Rectal smooth muscle tissue (tissue), 1 donor: Measurements from ENCODE around the gene ENPP1.

Experiments
- H3K27ac ChIP-seq: one replicate; pipeline ENCODE4 v1.7.0; 2013; ENCODE audit warnings: low read depth, low read length, inconsistent platforms
- H3K27me3 ChIP-seq: one replicate; pipeline ENCODE4 v1.7.0; 2013; ENCODE audit warnings: low read length; ENCODE audit not compliant: control insufficient read depth, insufficient read depth
- H3K36me3 ChIP-seq: one replicate; pipeline ENCODE4 v1.7.0; 2013; ENCODE audit warnings: low read length; ENCODE audit not compliant: control insufficient read depth, insufficient read depth
- H3K4me1 ChIP-seq: one replicate; pipeline ENCODE4 v1.7.0; 2013; ENCODE audit warnings: low read length; ENCODE audit not compliant: control insufficient read depth, insufficient read depth
- H3K4me3 ChIP-seq: one replicate; pipeline ENCODE4 v1.7.0; 2013; ENCODE audit warnings: low read length
- H3K9ac ChIP-seq: one replicate; pipeline ENCODE4 v1.7.0; 2013; ENCODE audit warnings: low read length

ENPP1 gene

DNA sequence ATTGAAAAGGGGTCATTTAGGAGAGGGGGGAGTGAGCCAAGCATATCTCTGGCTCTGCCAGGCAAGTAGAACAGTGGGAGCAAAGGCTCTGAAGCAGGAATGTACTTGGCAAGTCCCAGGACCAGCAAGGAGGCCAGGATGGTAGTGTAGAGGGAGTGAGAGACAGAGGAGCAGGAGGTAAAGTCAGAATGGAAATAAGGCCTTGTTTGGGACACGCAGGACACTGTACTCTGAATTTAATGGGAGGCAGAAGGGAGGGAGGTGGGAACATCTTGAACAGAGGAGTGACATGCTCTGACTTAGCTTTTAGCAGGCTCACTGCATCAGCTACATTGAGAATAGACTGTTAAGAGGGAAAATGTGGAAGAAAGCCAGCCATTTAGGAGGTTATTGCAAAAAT is 37.0 kb upstream of the ENPP1 start:
- no peaks in the 10 kb centered on the region for H3K27me3 ChIP-seq
- no peaks in the 10 kb centered on the region for H3K4me1 ChIP-seq
- H3K4me3 ChIP-seq: no peak overlapping the region
- no peak overlapping the region for H3K9ac ChIP-seq
- no peaks in the 10 kb centered on the region for H3K36me3 ChIP-seq
- no peak overlapping the region for H3K27ac ChIP-seq

DNA sequence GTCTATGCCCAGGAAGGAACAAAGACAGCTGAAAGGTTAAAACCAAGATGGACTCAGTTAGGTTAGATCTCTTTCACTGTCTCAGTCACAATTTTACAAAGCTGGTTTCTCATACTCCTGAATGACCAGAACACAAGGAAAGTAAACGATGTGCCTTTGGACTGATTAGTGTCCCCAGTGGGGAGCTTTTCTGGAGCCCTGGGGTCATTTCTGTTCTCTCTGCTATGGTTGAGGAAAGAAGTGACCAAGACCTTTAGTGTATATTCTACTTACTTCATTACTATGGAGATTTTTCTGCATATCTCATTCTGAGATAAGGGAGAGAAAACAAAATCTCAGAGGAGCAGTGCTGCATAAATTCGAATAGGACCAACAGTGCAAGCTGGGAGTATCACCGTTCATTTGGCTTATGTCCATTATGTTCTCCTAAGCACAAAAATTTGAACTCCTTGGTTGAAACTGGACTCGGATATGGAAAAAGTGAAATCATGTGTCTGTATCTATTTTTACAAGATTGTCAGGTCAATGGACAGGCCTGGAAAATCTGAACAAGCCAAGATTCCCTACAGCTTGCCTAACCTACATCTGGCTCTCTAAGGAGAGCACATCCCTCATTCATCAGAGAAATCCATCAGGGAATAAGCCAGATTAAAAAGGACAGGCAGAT is 34.4 kb upstream of the ENPP1 start:
- H3K36me3 ChIP-seq: no peaks in the 10 kb centered on the region
- no peak overlapping the region for H3K27ac ChIP-seq
- H3K4me3 ChIP-seq: no peak overlapping the region
- H3K27me3 ChIP-seq: no peaks in the 10 kb centered on the region
- H3K4me1 ChIP-seq: no peaks in the 10 kb centered on the region
- no peak overlapping the region for H3K9ac ChIP-seq

GRCh38 chr6:131775886-131776285 is 31.9 kb upstream of the ENPP1 start:
- H3K27me3 ChIP-seq: no peaks in the 10 kb centered on the region
- H3K36me3 ChIP-seq: no peaks in the 10 kb centered on the region
- H3K27ac ChIP-seq: no peak overlapping the region
- no peak overlapping the region for H3K9ac ChIP-seq
- no peaks in the 10 kb centered on the region for H3K4me1 ChIP-seq
- H3K4me3 ChIP-seq: no peak overlapping the region

- Histone ChIP-seq H3K4me3 (no peak overlapping the region), H3K27ac (no peak overlapping the region), H3K4me1 (no peaks in the 10 kb centered on the region), H3K9ac (no peak overlapping the region), H3K36me3 (no peaks in the 10 kb centered on the region), H3K27me3 (no peaks in the 10 kb centered on the region)
These were observed 30.8 kb upstream of the ENPP1 start for GRCh38 chr6:131776985-131777384.

DNA sequence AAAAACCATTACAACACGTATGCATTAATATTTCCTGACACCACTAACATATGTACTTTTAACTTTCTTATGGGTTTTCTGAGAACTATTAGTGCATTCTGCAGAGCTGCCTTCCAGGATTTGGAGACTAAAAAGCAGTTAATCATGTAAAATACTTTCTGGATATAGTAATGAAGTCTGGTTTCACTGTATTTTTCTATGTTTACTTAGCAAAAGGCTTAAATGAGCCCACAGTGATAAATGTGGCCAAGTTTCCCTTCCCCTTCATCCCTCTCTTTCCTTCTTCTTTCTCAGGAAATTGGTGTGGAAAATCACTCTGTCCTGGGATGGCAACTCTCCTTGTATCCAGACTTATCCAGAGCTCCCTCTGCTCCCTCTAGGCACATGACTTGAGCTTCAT is 29.7 kb upstream of the ENPP1 start:
- no peak overlapping the region for H3K9ac ChIP-seq
- H3K27ac ChIP-seq: no peak overlapping the region
- H3K27me3 ChIP-seq: no peaks in the 10 kb centered on the region
- H3K4me3 ChIP-seq: no peak overlapping the region
- H3K36me3 ChIP-seq: no peaks in the 10 kb centered on the region
- no peaks in the 10 kb centered on the region for H3K4me1 ChIP-seq

DNA sequence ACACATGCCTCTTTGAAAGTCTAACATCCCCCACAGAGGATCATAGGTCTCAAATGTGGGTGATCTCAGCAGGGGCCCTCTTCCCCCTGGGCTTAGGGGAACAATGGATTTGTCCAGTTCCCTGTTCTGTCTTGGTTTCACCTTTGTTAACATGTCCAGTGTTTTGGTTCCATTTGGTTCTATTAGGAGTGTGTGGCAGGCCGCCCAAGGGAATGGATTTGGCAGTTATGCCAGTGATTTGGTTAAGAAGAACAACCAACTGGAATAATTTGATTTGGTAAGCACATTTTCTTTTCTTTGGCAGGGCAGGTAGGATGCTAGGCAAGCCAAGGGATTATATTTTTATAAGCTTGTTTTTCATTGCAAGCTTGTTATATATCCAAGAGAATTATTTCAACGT is 28.5 kb upstream of the ENPP1 start:
- H3K4me3 ChIP-seq: no peak overlapping the region
- H3K27ac ChIP-seq: no peak overlapping the region
- H3K4me1 ChIP-seq: no peaks in the 10 kb centered on the region
- no peaks in the 10 kb centered on the region for H3K36me3 ChIP-seq
- no peaks in the 10 kb centered on the region for H3K27me3 ChIP-seq
- H3K9ac ChIP-seq: no peak overlapping the region

DNA sequence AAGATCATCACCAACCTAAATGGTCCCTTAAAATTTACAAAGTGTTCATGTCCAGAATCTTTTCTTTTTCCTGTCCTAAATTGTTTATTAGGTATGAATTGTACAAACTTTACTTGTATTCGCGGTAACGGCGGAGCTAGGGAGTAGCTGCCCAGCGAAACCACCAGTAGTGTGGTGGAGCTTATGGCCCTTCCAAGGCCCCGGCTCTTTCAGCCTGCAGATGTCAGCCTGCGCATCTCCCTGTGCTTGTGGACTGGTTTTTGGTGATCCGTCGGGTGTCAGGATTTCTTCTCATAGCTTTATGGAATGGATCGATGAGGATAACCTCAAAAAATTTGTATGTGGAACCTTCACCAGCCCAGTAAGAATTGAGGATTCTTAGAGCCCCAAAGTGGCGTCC is 27.2 kb upstream of the ENPP1 start:
- H3K27me3 ChIP-seq: no peaks in the 10 kb centered on the region

GRCh38 chr6:131781687-131782086 is 26.1 kb upstream of the ENPP1 start:
- no peak overlapping the region for H3K9ac ChIP-seq
- no peaks in the 10 kb centered on the region for H3K27me3 ChIP-seq
- H3K4me1 ChIP-seq: no peaks in the 10 kb centered on the region
- no peak overlapping the region for H3K4me3 ChIP-seq
- no peaks in the 10 kb centered on the region for H3K36me3 ChIP-seq
- H3K27ac ChIP-seq: no peak overlapping the region

More for the DNA sequence above, 27.2 kb upstream of the ENPP1 start:
- Histone ChIP-seq H3K27ac (no peak overlapping the region), H3K9ac (no peak overlapping the region), H3K36me3 (no peaks in the 10 kb centered on the region), H3K4me1 (no peaks in the 10 kb centered on the region), H3K4me3 (no peak overlapping the region)

- Histone ChIP-seq H3K27me3 (no peaks in the 10 kb centered on the region), H3K9ac (no peak overlapping the region), H3K4me1 (no peaks in the 10 kb centered on the region), H3K4me3 (no peak overlapping the region), H3K27ac (no peak overlapping the region), H3K36me3 (no peaks in the 10 kb centered on the region)
These were observed 25.1 kb upstream of the ENPP1 start for GRCh38 chr6:131782764-131783163.

- H3K9ac ChIP-seq: no peak overlapping the region
- no peaks in the 10 kb centered on the region for H3K27me3 ChIP-seq
- H3K4me3 ChIP-seq: no peak overlapping the region
- no peaks in the 10 kb centered on the region for H3K36me3 ChIP-seq
- H3K27ac ChIP-seq: no peak overlapping the region
- no peaks in the 10 kb centered on the region for H3K4me1 ChIP-seq
These were observed 23.3 kb upstream of the ENPP1 start for GRCh38 chr6:131784561-131784960.

- H3K4me1 ChIP-seq: no peaks in the 10 kb centered on the region
- no peak overlapping the region for H3K4me3 ChIP-seq
- no peak overlapping the region for H3K9ac ChIP-seq
- H3K27me3 ChIP-seq: no peaks in the 10 kb centered on the region
- no peak overlapping the region for H3K27ac ChIP-seq
- no peaks in the 10 kb centered on the region for H3K36me3 ChIP-seq
These were observed 20.7 kb upstream of the ENPP1 start for GRCh38 chr6:131787079-131787478.

DNA sequence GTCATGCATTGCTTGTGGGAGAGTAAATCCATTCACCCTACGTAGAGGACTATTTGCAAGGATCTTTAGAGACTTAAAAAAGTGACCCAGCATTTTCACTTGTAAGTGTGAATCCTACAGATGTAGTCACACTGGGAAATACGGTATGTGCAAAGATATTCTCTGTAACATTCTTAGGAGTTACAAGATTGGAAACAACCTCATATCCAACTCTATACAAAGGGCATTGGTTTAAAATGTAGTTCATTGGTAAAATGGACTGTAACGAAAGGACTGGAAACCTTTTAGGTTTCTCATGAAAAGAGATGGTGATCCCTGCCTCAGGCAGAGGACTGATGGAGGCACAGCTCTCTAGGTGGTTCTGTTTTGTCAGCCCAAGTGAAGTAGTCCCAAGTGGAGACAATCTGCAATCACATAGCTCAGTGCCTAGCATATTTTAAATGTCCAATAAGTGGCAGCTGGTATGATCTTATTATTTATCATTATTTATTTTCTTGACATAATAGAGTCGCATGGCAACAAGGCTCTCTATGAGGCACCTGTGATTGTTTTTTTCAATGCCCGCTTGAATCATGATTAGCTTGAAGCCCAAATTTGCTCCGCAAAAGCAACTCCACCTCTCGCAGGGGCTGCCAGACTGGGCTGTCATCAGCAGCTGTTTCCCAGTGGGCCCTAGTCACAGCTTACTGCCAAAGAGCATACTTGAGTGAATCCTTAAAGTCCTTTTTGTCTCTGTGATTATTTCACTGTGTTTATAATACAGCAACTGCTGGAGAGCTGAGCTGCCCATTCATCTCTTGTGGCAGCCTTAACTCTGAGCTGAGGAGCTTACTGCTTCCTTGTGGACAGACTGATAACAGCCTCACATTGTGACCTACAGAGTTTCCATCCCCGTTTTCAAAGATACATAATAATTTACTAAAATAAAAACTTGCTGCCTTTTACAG is 19.8 kb upstream of the ENPP1 start:
- H3K27ac ChIP-seq: no peak overlapping the region
- H3K36me3 ChIP-seq: no peaks in the 10 kb centered on the region
- H3K9ac ChIP-seq: no peak overlapping the region
- no peaks in the 10 kb centered on the region for H3K27me3 ChIP-seq
- no peak overlapping the region for H3K4me3 ChIP-seq
- no peaks in the 10 kb centered on the region for H3K4me1 ChIP-seq

DNA sequence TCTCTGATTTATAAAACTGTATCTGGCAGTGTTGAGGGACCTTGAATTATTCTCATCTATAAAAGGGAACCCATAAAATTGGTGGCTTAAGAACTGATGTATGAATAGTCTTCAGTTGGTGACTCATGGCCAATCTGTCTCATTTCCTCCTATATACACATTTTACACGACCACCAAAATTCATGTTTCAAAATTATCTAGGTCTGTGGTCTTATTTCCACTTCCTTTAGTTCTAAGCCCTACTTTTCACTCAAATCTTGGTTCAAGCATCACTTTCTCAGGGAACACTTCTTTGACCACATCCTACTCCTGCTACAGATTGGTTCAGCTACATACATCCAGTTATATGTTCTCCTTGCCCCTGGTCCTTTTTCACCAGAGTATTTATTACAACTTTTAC is 18.6 kb upstream of the ENPP1 start:
- Histone ChIP-seq H3K4me1 (no peaks in the 10 kb centered on the region), H3K9ac (no peak overlapping the region), H3K27me3 (no peaks in the 10 kb centered on the region), H3K27ac (no peak overlapping the region), H3K4me3 (no peak overlapping the region), H3K36me3 (no peaks in the 10 kb centered on the region)
